Activated T-cell treated with anti-CD3 and anti-CD28 coated beads for 4 hours (primary cell): ENCODE measurements around the gene MPP2.
"Not testable (repeated sequence)": the region's sequence is repeated elsewhere in the genome, so short reads cannot be mapped to it uniquely, and the experiment has no call there.

Source experiments
- DNase-seq: peaks from one replicate; pipeline ENCODE4 v3.0.0-alpha.2; 2020

MPP2 gene

DNA sequence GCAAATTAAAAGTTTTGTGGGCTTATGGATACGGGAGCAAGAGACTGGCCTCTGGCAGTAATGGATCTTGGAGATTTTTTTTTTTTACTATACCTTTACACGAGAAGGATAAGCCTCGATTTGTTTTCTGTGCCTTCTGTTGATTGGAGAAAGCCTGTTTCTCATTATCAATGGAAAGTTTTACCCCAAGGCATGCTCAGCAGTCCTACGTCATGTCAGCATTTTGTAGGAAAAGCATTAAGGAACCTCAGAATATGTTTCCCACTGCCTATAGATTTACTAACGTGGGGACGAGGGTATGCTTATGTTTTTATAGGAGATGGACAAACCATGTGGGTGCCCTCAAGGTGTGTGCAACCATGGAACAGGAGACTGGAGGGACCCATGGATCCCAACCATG lies 33.5 kb downstream of the MPP2 start:
- DNase-seq, result no peak

DNA sequence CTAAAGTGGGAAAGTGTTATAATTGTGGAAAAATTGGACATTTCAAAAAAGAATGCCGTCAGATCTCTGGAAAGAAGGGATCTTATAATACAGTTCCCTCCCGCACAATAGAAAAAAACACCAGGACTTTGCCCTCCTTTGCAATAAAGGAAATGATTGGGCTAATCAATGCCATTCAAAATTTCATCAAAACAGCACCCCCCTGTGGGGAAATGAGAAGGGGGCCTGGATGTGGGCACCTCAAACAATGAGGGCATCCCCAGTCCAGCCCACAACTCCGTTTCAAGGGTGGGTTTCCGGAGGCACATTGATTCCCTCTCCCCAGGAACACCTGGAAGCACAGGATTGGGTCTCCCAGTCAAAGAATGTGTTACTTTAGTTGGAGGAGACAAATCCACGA lies 34.2 kb downstream of the MPP2 start:
- DNase-seq, result no peak

DNA sequence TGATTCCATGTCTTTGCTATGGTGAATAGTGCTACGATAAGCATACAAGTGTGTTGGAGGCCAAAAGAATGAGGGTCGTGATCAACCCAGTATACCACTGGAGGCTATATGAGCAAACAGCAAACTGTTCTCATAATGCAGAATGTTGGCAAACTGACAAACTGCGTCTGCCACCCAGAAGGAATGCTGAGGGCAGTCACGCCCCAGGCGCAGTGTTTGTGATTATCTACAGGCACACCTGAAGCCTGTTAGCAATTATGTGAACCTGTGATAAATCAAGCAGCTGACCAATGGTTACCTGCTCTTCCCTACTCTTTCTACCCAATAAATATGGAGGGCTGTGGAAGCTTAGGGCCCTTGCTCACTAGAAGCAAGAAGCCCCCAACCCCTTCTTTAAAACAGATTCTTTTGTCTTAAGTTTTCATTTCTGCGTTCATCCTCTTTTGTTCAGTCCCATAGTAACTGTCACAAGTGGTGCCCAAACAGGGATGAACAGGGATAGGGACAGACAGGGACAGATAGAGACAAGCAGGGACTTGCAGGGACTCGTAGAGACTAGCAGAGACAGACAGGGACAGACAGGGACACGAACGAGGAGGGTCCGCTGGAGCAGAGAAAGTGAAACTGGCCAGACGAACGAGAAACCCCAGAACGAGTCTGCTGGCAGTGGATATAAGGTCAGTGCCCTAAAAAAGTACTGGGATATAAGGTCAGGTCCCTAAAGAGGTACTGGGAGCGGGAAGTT lies 35.2 kb downstream of the MPP2 start:
- DNase-seq, result no peak

DNA sequence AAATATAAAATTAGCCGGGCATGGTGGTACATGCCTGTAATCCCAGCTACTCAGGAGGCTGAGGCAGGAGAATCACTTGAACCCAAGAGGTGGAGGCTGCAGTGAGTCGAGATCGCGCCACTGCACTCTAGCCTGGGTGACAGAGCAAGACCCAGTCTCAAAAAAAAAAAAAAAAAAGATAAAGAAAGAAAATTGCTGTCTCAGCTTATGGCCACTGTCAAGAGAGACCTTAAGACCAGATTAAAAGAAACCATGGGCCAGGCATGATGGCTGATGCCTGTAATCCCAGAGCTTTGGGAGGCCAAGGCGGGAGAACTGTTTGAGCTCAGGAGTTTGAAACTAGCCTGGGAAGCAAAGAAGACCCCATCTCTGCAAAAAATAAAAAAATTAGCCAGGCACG lies 38.3 kb downstream of the MPP2 start:
- not testable (repeated sequence) for DNase-seq

DNA sequence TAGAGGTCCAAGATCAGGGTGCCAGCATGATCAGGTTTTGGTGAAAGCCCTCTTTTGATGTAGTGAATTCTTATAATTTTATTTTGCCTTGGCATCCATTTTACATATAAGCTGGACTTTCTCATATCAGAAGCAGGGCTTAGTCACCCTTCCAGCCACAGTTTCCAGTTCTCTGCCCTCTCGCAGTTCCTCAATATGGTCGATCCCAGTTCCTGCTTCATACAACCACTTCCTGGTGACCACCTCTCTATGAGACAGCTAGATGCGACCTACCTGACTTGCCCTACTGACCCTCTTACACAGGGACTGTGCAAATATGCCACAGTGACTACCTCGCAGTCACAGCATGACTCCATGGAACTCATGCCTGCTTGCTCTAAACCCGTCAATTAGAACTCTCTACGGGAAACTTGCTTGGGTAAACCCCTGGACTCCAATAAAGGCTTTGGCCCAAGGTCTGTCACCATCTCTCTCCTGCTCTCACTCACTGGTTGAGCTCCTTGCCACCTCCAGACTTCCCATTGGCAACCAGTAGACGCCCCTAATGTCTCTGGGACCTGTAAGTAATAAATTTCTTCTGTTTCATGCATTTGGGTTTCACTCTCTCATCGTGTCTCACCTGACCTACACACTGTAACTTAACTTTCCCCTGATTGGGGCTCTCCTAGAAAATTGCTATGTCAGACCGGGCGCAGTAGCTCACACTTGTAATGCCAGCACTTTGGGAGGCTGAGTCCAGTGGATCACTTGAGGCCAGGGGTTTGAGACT lies 38.9 kb downstream of the MPP2 start:
- no peak for DNase-seq

DNA sequence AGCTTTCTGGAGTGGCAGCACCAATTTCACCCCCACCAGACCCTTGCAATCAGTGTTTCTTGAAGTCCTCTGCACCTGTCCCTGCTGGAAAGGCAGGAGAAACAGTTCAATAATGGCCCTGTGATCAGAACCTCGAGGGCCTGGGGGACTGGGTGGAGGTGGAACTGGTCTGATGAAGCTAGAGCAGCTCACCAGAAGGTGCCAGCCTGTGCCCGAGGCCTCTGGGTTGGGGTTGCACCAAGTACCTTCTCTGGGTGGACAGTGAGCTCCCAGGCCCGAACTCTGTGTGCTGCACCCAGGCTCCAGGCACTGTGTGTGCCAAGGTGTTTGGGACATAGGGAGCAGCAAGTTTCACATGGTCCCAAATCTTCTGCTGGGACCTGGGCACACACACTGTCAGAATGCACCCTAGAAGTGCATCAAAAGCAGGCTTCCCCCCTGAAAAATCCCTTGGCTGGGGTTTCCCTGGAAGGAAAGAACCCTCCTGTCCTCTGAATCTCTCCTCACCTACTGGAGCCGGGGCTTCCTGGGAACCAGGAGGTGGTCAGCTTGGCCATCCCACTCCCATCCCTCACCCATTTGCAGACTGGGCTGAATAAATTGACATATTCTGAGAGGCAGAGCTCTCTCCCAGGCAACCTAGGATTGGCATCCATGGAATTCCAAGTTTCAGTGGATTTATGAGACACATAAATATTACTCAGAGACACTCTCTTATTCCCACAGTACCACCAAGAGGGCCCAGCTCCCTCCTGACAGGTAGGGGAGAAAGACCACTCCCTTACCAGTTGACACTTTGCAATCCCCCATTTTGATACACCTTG lies 43.0 kb downstream of the MPP2 start:
- no peak for DNase-seq

DNA sequence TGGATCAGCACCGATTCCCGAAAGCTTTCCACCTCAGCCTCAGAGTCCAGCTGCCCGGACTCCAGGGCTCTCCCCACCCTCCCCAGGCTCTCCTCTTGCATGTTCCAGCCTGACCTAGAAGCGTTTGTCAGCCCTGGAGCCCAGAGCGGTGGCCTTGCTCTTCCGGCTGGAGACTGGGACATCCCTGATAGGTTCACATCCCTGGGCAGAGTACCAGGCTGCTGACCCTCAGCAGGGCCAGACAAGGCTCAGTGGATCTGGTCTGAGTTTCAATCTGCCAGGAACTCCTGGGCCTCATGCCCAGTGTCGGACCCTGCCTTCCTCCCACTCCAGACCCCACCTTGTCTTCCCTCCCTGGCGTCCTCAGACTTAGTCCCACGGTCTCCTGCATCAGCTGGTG lies 45.4 kb downstream of the MPP2 start:
- DNase-seq, result no peak

DNA sequence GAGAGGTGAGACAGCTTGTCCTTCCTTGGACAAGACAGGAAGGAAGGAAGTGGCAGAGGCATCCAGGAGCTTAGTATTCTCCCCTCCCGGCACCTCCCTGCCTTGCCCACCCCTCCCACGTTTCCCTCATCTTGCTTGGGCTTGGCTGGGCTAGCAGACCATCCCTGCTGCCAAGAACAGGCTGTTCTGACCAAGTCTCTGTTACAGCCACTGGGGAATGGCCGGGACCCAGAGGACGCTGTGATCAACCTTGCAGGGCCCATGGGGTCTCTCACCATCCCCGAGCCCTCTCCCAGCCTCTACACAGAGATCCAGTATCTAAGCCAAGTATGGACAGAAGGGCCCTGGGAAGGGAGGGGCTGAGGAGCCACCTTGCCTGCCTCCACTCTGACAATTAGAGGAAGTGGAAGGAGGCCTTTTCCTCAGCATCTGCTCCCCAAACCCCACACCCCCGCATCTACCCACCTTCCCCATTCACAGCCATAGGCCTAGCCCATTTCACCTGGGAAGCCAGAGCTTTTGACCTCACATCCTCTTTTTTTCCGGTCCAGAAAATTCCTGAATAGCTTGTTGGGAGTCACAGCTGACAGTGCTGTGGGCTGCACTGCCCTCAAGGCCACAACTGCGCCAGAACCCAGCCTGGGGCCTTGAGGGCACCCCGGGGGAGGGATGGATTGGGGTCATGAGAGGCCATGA lies 46.3 kb downstream of the MPP2 start:
- DNase-seq, result no peak

DNA sequence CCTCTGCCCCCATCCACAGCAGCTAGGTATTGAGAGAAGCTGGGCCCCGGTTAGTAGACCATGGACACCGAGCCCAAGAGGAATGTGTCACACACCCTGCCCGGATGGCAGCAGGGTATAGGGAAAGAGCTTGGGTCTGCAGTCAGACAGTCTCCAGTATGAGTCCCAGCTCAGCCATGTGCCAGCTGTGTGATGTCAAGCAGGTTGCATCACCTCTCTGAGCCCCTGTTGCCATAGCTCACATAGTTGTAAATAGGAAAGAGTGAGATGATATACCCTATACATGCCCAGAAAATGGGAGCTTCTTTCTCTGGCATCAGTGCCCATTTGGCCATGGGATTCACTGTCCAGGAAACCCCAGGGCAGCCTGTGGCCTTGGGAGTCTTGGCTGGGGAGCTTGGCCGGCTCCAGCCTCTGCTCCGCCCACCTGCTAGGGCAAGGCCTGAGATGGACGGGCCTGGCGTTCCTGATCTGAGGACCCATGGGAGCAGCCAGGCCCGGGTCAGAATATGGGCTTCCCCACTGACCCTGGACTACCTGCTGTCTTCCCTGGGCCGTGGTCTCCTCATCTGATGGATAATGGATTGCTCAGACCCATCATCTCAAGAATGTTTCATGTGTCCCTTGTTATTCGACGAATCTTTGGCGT lies 47.1 kb downstream of the MPP2 start:
- DNase-seq, result no peak

DNA sequence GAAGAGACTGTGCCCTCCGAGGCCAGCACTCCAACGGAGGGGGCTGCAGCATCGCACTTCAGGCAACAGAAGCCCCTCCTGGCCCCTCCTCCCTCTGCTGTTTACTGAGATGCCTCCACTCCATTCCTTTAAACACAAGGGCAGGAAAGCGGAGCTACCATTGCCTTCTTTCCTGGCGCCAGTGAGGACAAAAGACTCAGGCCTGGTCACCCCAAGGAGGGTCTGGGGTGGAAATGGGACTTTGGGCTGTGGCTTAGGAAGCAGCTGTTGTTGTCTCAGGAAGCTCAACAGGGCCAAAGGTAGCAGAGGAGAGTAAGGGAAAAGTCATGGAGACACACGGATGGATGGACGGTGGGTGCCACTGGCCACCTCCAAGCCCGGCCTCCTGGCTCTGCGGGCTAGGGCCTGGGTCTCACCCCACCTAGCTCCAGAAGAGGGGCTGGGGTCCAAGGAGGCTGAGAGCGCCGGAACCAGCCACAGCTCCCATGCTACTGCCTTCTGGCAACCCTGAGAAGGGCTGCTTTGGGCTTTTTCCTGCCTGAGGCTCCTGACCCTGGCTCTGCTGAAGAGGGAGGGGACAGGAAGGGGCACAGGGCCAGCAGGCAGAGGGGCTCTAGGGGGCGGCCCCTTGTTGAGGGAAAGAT lies 49.3 kb downstream of the MPP2 start:
- no peak for DNase-seq

DNA sequence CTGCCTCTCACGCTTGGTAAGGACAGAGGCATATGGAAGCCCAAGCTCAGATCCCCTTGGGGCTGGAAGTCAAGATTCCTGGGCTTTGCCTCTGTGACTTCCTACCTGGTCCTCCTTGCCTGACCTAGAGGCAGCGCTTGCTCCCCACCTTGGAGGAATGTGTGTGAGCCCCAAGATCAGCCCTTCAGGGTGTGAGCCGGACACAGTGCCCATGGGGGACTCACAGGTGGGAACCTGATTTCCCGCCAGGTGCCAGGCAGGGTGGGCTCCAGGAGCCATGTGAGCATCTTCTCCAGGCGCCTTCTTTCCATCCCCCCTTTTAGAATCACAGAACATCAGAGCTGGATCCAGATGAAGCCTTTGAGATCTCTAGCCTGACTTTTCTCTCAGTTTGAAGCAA lies 50.2 kb downstream of the MPP2 start:
- DNase-seq, result no peak

DNA sequence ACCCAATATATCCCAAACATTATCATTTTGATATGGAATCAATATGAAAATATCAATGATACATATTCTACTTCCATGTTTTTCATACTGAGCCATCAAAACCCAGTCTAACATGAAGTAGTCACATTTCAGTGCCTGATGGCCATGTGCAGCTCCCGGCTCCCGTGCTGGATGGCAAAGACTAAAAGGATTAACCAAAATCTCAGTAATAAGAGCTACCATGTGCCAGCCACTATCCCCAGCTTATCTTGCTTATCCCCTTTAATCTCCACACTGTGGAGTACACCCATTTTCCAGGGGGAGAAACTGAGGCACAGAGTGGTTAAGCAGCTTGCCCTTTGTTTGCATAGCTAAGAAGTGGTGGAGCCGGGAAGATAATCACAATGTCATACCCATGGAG lies 51.2 kb downstream of the MPP2 start:
- DNase-seq, result no peak

DNA sequence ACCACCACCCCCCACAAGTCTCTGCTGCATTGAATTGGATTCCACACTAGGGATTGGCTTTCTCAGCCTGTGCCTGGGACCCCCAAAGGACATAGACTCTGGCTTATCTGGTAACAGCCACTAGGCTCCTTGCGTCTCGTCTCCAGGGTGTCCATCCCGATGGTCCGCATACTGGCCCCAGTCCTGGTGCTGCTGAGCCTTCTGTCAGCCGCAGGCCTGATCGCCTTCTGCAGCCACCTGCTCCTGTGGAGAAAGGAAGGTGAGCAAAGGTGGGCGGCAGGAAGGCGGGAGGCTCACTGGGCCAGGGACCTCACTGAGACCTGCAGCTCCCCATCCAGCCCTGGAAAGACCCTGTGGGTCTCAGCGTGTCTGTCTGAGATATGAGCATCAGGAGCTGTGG lies 52.3 kb downstream of the MPP2 start:
- DNase-seq, result no peak

DNA sequence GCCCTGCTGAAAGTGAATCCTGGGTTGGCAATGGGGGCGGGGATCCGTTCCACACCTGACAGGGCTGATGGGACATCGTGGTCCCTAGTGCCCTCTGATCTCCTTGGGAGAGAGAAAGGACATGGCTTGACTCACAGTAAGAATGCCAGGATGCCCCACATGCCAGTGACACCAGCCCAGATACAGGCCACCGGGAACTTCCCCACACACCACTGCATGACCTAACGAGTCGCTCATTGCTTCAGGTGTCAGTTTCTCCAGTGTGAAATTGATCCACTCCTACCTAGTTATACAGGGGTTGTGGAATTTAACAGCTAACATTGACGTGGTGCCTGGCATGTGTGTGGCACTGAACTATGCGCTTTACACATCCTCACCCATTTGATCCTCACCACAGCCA lies 52.8 kb downstream of the MPP2 start:
- DNase-seq, result no peak

DNA sequence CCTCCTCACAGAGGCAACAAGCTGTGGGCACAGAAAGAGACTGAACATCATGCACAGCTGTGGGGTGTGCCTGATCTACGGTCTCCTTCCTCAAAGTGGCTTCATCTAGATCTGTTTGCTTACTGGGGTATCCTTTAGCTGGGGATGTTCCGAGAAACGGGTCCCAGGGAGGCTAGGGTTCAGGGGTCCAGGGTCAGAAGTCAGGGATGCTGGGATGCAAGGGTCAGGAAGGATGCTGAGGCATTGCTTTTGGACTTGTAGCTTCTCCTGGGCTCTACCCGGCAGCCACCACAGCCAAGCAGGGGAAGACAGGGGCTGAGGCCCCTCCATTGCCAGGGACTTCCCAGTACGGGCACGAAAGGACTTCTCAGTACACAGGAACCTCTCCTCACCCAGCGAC lies 53.8 kb downstream of the MPP2 start:
- no peak for DNase-seq

DNA sequence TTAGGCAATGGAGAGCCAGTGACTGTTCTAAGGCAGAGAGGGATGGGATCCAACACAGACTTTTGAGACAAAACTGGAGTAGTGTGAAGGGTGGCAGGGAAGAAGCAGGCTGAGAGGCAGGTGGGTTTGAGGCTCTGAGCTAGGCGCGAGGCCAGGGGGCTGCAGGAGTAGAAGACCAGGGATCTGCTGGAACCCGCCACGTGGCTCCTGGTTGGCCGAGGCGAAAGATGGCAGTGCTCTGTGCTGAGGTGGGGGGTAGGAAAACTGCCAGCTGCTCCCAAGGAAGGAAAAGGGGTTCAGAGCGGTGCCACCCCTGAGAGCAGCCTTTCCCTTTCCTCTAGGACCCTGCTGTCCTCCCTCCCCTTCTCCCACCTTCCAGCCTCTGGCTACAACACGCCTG lies 54.8 kb downstream of the MPP2 start:
- no peak for DNase-seq

DNA sequence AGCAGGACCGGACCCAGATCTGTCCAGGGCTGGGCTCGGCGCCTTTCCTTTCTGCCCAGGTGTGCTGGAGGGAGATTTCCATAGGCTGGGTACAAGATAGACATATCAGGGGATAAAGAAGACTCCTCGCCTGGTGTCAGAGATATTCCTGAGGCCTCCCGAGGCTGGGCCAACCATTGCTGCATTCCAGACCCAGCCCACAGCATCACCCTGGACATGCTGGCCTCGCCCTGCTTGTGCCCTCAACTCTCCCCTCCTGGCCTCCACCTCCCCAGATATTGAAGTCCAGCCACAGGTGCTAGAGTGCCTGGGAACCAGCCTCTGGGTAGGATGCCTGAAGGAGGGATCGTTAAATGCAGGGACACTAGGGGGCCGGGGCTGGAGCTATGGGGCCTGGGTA lies 58.2 kb downstream of the MPP2 start:
- DNase-seq, result no peak

DNA sequence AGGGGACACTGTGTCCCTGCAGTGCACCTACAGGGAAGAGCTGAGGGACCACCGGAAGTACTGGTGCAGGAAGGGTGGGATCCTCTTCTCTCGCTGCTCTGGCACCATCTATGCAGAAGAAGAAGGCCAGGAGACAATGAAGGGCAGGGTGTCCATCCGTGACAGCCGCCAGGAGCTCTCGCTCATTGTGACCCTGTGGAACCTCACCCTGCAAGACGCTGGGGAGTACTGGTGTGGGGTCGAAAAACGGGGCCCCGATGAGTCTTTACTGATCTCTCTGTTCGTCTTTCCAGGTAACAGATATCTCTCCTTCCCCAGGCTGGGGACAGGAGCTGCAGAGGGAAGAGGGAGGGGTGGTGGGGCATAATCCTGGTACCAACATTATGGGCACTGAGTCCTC lies 58.7 kb downstream of the MPP2 start:
- DNase-seq, result no peak

DNA sequence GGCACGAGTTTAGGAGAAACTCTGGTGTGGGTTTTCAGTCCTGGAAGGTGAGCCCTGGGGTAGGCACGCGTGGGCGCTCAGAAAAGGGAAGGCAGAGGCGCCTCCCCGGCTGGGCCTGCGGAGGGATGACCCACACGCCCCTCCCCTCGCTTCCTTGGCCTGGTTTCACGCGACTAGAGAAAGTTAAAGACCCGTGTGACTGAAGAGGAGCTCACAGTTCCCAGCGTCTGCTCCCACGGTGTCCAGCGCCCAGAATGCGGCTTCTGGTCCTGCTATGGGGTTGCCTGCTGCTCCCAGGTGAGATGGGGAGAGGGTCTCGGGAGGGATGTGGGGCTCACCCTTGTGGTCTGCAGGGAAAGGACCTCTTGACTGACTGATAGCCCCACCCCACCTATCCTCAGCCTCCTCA lies 60.4 kb downstream of the MPP2 start, which contains the start of gene CD300LG:
TSS of gene CD300LG (plus strand) at position 214 of the 409 bp plus-strand sequence. CDS start at position 255, 41 bp downstream.
- DNase-seq, result no peak

DNA sequence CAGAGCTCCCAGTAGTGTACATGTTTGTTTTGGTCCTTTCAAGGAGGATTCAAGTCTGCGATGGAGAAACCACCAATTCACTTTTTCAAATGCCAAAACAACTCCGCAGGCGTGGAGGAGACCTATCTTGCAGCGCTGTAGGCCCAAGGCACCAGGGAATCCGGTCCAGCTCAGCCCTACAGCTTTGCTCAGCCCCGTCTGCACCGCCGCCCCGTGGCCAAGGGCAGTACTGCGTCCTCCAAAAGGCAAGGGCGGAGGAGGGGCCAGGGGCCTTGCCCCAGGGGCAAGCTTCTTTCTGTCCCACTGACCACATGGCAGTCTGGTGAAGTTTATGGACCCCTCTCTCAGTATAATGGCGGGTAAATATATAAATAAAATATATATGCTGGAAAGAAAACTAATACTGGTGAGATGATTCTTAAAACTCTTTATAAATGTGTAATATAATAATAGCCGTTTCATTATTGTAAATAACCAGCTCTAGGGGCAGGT lies 61.1 kb downstream of the MPP2 start:
- DNase-seq, result peak; percentile 74

DNA sequence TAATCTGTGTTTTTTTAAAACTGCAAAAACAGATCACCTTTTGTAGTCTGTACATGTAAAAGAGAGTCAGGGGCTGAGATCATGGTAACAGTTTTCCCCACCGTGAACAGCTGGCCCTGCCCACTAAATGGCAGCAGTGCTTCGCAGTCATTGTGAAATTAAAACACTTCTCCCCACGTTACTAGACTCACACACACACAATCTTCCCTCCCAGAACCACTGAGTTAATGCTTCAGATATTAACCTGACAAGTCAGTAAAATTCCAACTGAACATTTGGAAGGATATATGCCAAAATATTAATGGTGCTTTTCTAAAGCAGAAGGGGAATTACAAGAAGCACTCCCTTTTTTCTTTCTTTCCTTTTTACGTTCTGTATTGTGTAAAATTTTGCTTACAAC lies 61.6 kb downstream of the MPP2 start:
- DNase-seq, result no peak

DNA sequence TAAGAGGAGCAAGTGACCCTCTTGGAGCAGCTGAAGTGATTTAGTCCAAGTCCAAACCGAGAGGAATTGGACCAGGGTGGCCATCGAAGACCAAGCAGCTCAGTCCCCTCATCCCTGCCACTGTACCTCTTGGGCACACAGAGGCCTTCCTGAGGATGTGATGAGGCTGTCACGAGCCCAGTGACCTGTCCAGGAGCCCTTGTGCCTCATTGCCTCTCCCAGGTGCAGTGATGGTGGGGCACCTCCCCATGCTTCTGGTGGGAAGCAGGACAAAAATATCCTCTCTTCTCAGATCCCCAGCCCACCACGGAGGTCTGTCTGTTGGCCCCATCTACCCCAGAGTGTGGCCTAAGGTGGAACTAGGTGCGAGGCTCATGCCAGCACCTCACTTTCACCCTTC lies 63.1 kb downstream of the MPP2 start:
- no peak for DNase-seq
